WERI-Rb-1 (cell line): Measurements from ENCODE around the gene MRPL36.
"Not testable (repeated sequence)": the region's sequence is repeated elsewhere in the genome, so short reads cannot be mapped to it uniquely, and the experiment has no call there.

ENCODE experiments used
- DNase-seq: peaks from one replicate; pipeline ENCODE4 v3.0.0-alpha.2; 2020
- H3K27ac ChIP-seq: fragments of 250-450 bp; sonication (Bioruptor Pico); 2 replicates; pipeline ENCODE4 v1.5.1; 2020; ENCODE audit warnings: mild to moderate bottlenecking, moderate library complexity
- H3K27me3 ChIP-seq: fragments of 250-450 bp; sonication (Bioruptor Pico); 2 replicates; pipeline ENCODE4 v1.5.1; 2021; ENCODE audit warnings: mild to moderate bottlenecking, low read depth, moderate library complexity; ENCODE audit not compliant: insufficient read depth, severe bottlenecking
- H3K36me3 ChIP-seq: fragments of 250-450 bp; sonication (Bioruptor Pico); 2 replicates; pipeline ENCODE4 v1.5.1; 2020; ENCODE audit warnings: mild to moderate bottlenecking, moderate library complexity
- H3K4me3 ChIP-seq: 2 replicates; pipeline ENCODE4 v1.5.1; 2011; ENCODE audit warnings: low read depth, mild to moderate bottlenecking, control low read depth, low read length
- H3K9me3 ChIP-seq: fragments of 250-450 bp; sonication (Bioruptor Pico); 2 replicates; pipeline ENCODE4 v1.5.1; 2021; ENCODE audit warnings: mild to moderate bottlenecking, moderate library complexity; ENCODE audit not compliant: severe bottlenecking
- TF ChIP-seq, protein P1 (sequence below): IDR thresholded peaks from 2 replicates; pipeline ENCODE4 v1.5.1; 2011; ENCODE audit warnings: low read depth, mild to moderate bottlenecking, control low read depth, inconsistent platforms, low read length

MRPL36 gene

DNA sequence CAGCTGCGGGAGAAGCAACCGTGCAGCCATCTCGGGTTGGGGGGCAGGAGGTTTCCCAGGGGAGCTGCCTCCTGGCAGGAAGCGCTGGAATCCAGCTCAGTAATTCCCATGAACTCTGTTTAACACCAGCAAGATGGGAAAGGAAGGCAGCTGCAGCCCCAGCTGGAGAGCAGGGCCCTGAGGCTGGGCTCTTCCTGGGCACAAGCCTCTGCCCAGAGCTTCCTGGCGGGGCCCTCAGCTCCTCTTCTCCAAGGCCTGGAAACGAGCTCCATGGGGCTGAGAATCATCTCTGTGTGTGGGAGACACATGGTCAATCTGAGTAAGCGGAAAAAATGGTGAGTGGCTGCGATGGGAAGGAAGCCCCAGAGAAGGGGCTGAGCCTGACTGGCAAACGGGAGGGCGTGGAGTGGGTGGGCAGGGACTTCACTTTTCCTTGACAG, 6.3 kb downstream of the MRPL36 start:
- DNase-seq: no peak
- H3K27me3 ChIP-seq: peaks cover 58% of the 10 kb centered on the region
- H3K27ac ChIP-seq: no peak overlapping the region
- TF ChIP-seq, protein P1, sequence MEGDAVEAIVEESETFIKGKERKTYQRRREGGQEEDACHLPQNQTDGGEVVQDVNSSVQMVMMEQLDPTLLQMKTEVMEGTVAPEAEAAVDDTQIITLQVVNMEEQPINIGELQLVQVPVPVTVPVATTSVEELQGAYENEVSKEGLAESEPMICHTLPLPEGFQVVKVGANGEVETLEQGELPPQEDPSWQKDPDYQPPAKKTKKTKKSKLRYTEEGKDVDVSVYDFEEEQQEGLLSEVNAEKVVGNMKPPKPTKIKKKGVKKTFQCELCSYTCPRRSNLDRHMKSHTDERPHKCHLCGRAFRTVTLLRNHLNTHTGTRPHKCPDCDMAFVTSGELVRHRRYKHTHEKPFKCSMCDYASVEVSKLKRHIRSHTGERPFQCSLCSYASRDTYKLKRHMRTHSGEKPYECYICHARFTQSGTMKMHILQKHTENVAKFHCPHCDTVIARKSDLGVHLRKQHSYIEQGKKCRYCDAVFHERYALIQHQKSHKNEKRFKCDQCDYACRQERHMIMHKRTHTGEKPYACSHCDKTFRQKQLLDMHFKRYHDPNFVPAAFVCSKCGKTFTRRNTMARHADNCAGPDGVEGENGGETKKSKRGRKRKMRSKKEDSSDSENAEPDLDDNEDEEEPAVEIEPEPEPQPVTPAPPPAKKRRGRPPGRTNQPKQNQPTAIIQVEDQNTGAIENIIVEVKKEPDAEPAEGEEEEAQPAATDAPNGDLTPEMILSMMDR: no peak
- no peak overlapping the region for H3K4me3 ChIP-seq
- no peaks in the 10 kb centered on the region for H3K9me3 ChIP-seq
- H3K36me3 ChIP-seq: peaks cover 20% of the 10 kb centered on the region

- TF ChIP-seq, protein P1: no peak
- Histone ChIP-seq H3K27me3 (peaks cover 62% of the 10 kb centered on the region), H3K27ac (no peak overlapping the region), H3K4me3 (no peak overlapping the region), H3K36me3 (peaks cover 16% of the 10 kb centered on the region), H3K9me3 (no peaks in the 10 kb centered on the region)
- DNase-seq: no peak
Observed at GRCh38 chr5:1792842-1793266, 6.8 kb downstream of the MRPL36 start.

- no peaks in the 10 kb centered on the region for H3K36me3 ChIP-seq
- TF ChIP-seq, protein P1: no peak
- no peak overlapping the region for H3K4me3 ChIP-seq
- no peak for DNase-seq
- H3K27me3 ChIP-seq: peaks cover 73% of the 10 kb centered on the region
- no peak overlapping the region for H3K27ac ChIP-seq
- no peaks in the 10 kb centered on the region for H3K9me3 ChIP-seq
Observed at GRCh38 chr5:1791176-1791575, 8.5 kb downstream of the MRPL36 start.

GRCh38 chr5:1789834-1790471, 9.7 kb downstream of the MRPL36 start:
- no peak overlapping the region for H3K27ac ChIP-seq
- no peaks in the 10 kb centered on the region for H3K9me3 ChIP-seq
- TF ChIP-seq, protein P1: no peak
- peaks cover 77% of the 10 kb centered on the region for H3K27me3 ChIP-seq
- no peak for DNase-seq
- H3K4me3 ChIP-seq: no peak overlapping the region
- H3K36me3 ChIP-seq: no peaks in the 10 kb centered on the region

DNA sequence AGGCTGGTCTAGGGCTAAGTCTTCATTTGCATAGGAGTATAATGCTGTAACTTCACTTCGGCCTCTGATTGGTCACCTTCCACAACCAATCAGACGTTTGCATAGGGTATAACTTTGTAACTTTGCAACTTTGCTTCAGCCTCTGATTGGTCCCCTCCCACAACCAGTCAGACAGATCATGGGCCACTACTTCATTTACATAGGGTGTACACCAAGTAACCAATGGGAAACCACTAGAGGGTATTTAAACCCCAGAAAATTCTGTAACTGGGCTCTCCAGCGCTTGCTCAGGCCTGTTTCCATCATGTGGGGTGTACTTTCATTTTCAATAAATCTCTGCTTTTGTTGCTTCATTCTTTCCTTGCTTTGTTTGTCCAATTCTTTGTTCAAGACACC, 10.2 kb downstream of the MRPL36 start:
- not testable (repeated sequence) for H3K27ac ChIP-seq, H3K4me3 ChIP-seq, H3K9me3 ChIP-seq, H3K36me3 ChIP-seq, DNase-seq
- peaks cover 82% of the 10 kb centered on the region for H3K27me3 ChIP-seq

GRCh38 chr5:1788828-1789227, 10.8 kb downstream of the MRPL36 start:
- TF ChIP-seq, protein P1: no peak
- H3K27me3 ChIP-seq: peaks cover 83% of the 10 kb centered on the region
- H3K36me3 ChIP-seq: no peaks in the 10 kb centered on the region
- DNase-seq: no peak
- H3K9me3 ChIP-seq: no peaks in the 10 kb centered on the region
- H3K4me3 ChIP-seq: no peak overlapping the region
- H3K27ac ChIP-seq: no peak overlapping the region
